HG02852 (cell line): ENCODE data around the gene PRUNE2.
"Not testable (repeated sequence)": the region's sequence is repeated elsewhere in the genome, so short reads cannot be mapped to it uniquely, and the experiment has no call there.

ENCODE experiments used
- ATAC-seq: cut with Tn5 transposase; IDR thresholded peaks from one replicate; pipeline ENCODE4 v1.9.1; 2021; ENCODE audit warnings: mild to moderate bottlenecking, moderate library complexity; ENCODE audit not compliant: unreplicated experiment

PRUNE2 gene

GRCh38 chr9:76905791-76906646 lies at the start of gene PRUNE2:
TSS of gene PRUNE2 (minus strand) at chr9:76906114. CDS start at chr9:76905963, 151 bp downstream.
- ATAC-seq = no peak

GRCh38 chr9:76955406-76955805 lies 49.5 kb upstream of the PRUNE2 start:
- ATAC-seq = not testable (repeated sequence)

- no peak for ATAC-seq
These were observed 44.0 kb upstream of the PRUNE2 start for GRCh38 chr9:76949865-76950264.

GRCh38 chr9:76944011-76944410 lies 38.1 kb upstream of the PRUNE2 start:
- ATAC-seq = no peak

GRCh38 chr9:76943054-76943453 lies 37.1 kb upstream of the PRUNE2 start:
- no peak for ATAC-seq

GRCh38 chr9:76932757-76933156 lies 26.8 kb upstream of the PRUNE2 start:
- no peak for ATAC-seq

- no peak for ATAC-seq
These were observed 26.4 kb upstream of the PRUNE2 start for GRCh38 chr9:76932265-76932664.

- no peak for ATAC-seq
These were observed 21.8 kb upstream of the PRUNE2 start for GRCh38 chr9:76927540-76928240.

GRCh38 chr9:76926846-76927245 lies 20.9 kb upstream of the PRUNE2 start:
- no peak for ATAC-seq

GRCh38 chr9:76926324-76926741 lies 20.4 kb upstream of the PRUNE2 start:
- ATAC-seq = no peak

- no peak for ATAC-seq
These were observed 15.3 kb upstream of the PRUNE2 start for GRCh38 chr9:76921165-76921564.

- no peak for ATAC-seq
These were observed 11.4 kb upstream of the PRUNE2 start for GRCh38 chr9:76917299-76917698.

GRCh38 chr9:76916231-76916630 lies 10.3 kb upstream of the PRUNE2 start:
- no peak for ATAC-seq

GRCh38 chr9:76913467-76913866 lies 7.6 kb upstream of the PRUNE2 start:
- ATAC-seq = no peak

GRCh38 chr9:76912636-76913275 lies 6.8 kb upstream of the PRUNE2 start:
- ATAC-seq = no peak

- ATAC-seq = no peak
These were observed 6.1 kb upstream of the PRUNE2 start for GRCh38 chr9:76911971-76912370.

- ATAC-seq = no peak
These were observed 4.9 kb upstream of the PRUNE2 start for GRCh38 chr9:76910861-76911260.

GRCh38 chr9:76906647-76906975 lies 697 bp upstream of the PRUNE2 start:
- ATAC-seq = no peak

- ATAC-seq = no peak
These were observed 1.1 kb downstream of the PRUNE2 start for GRCh38 chr9:76904661-76905457.

GRCh38 chr9:76902395-76902794 lies 3.5 kb downstream of the PRUNE2 start:
- no peak for ATAC-seq

- ATAC-seq = no peak
These were observed 4.1 kb downstream of the PRUNE2 start for GRCh38 chr9:76901801-76902200.
